DOHH2 (cell line): Measurements from ENCODE around the gene RHCG.

Experiments
- H3F3A ChIP-seq: fragments of 200-600 bp; sonication (generic), shearing (Covaris generic); 2 replicates; pipeline ENCODE4 v1.6.0; 2016; ENCODE audit warnings: antibody characterized with exemption, mild to moderate bottlenecking; ENCODE audit not compliant: control insufficient read depth, insufficient read depth
- H3K27ac ChIP-seq: fragments of 200-600 bp; sonication (generic); 2 replicates; pipeline ENCODE4 v1.5.1; 2014; ENCODE audit warnings: low read depth, mild to moderate bottlenecking, low read length, moderate library complexity
- H3K27me3 ChIP-seq: fragments of 200-600 bp; sonication (generic); 2 replicates; pipeline ENCODE4 v1.6.1; 2014; ENCODE audit warnings: mild to moderate bottlenecking, low read length, mixed read lengths; ENCODE audit not compliant: control insufficient read depth
- H3K36me3 ChIP-seq: fragments of 200-600 bp; sonication (generic); 2 replicates; pipeline ENCODE4 v1.6.1; 2014; ENCODE audit warnings: mild to moderate bottlenecking, low read length, moderate library complexity, mixed read lengths; ENCODE audit not compliant: control insufficient read depth
- H3K4me1 ChIP-seq: fragments of 200-600 bp; sonication (generic); 2 replicates; pipeline ENCODE4 v1.6.1; 2014; ENCODE audit warnings: mild to moderate bottlenecking, low read length, mixed read lengths; ENCODE audit not compliant: control insufficient read depth
- H3K4me2 ChIP-seq: fragments of 200-600 bp; sonication (generic); 2 replicates; pipeline ENCODE4 v1.6.0; 2014; ENCODE audit warnings: mild to moderate bottlenecking, low read length, moderate library complexity
- H3K4me3 ChIP-seq: fragments of 200-600 bp; sonication (generic); 2 replicates; pipeline ENCODE4 v1.5.1; 2014; ENCODE audit warnings: mild to moderate bottlenecking, low read length, mixed read lengths
- H3K79me2 ChIP-seq: fragments of 200-600 bp; sonication (generic); 2 replicates; pipeline ENCODE4 v1.6.1; 2014; ENCODE audit warnings: mild to moderate bottlenecking, low read length, mixed read lengths; ENCODE audit not compliant: control insufficient read depth
- H3K9me2 ChIP-seq: fragments of 200-600 bp; sonication (generic); replicated peaks from 2 replicates; pipeline ENCODE4 v1.6.1; 2014; ENCODE audit warnings: mild to moderate bottlenecking, low read length, mixed read lengths; ENCODE audit not compliant: control insufficient read depth
- H3K9me3 ChIP-seq: fragments of 200-600 bp; sonication (generic); 2 replicates; pipeline ENCODE4 v1.6.1; 2014; ENCODE audit warnings: antibody characterized with exemption, low read length, mixed read lengths; ENCODE audit not compliant: control insufficient read depth, insufficient read depth
- H4K20me1 ChIP-seq: fragments of 200-600 bp; sonication (generic); 2 replicates; pipeline ENCODE4 v1.6.0; 2014; ENCODE audit warnings: low read depth, mild to moderate bottlenecking, antibody characterized with exemption, low read length, moderate library complexity; ENCODE audit not compliant: control insufficient read depth, insufficient read depth
- EZH2phosphoT487 ChIP-seq: fragments of 200-600 bp; sonication (generic); IDR thresholded peaks from 2 replicates; pipeline ENCODE4 v1.6.1; 2017; ENCODE audit warnings: borderline replicate concordance, mild to moderate bottlenecking, antibody characterized with exemption, low read length, moderate library complexity, mixed read lengths
- TF ChIP-seq, protein P1 (sequence below): fragments of 200-600 bp; sonication (generic); IDR thresholded peaks from one replicate; pipeline ENCODE4 v1.5.1; 2014; ENCODE audit warnings: antibody characterized with exemption, mild to moderate bottlenecking, low read depth, low read length; ENCODE audit not compliant: poor library complexity, severe bottlenecking

The RHCG gene

DNA sequence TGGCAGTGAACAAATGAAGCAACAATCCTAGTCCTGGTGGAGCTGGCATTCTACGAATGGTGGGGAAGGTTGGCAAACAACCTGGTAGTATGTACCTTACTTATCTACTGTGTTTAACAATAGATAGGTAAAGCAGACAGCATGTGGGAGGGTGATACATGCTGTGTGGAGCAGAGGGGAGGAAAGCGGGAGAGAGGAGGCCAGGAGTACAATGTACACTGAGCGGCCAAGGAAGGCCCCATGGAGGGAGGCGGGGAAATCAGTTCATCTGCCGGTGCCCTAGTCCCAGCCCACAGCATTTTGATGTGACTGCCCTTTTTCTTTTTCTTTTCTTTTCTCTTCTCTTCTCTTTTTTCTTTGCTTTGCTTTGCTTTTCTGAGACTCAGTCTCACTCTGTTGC, 5.3 kb upstream of the RHCG start:
- Histone ChIP-seq H3K27ac (no peak overlapping the region), H3K36me3 (no peaks in the 10 kb centered on the region), H3K79me2 (no peaks in the 10 kb centered on the region), H3K9me2 (no peaks in the 10 kb centered on the region), H3K4me1 (no peaks in the 10 kb centered on the region), H3K27me3 (no peaks in the 10 kb centered on the region; the same call in none of the 2 replicates), H3K4me2 (no peak overlapping the region), H3K9me3 (no peaks in the 10 kb centered on the region), H3K4me3 (no peak overlapping the region), H4K20me1 (no peaks in the 10 kb centered on the region), H3F3A (no peaks in the 10 kb centered on the region)
- no peak for TF ChIP-seq EZH2phosphoT487
- TF ChIP-seq, protein P1, sequence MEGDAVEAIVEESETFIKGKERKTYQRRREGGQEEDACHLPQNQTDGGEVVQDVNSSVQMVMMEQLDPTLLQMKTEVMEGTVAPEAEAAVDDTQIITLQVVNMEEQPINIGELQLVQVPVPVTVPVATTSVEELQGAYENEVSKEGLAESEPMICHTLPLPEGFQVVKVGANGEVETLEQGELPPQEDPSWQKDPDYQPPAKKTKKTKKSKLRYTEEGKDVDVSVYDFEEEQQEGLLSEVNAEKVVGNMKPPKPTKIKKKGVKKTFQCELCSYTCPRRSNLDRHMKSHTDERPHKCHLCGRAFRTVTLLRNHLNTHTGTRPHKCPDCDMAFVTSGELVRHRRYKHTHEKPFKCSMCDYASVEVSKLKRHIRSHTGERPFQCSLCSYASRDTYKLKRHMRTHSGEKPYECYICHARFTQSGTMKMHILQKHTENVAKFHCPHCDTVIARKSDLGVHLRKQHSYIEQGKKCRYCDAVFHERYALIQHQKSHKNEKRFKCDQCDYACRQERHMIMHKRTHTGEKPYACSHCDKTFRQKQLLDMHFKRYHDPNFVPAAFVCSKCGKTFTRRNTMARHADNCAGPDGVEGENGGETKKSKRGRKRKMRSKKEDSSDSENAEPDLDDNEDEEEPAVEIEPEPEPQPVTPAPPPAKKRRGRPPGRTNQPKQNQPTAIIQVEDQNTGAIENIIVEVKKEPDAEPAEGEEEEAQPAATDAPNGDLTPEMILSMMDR = no peak

DNA sequence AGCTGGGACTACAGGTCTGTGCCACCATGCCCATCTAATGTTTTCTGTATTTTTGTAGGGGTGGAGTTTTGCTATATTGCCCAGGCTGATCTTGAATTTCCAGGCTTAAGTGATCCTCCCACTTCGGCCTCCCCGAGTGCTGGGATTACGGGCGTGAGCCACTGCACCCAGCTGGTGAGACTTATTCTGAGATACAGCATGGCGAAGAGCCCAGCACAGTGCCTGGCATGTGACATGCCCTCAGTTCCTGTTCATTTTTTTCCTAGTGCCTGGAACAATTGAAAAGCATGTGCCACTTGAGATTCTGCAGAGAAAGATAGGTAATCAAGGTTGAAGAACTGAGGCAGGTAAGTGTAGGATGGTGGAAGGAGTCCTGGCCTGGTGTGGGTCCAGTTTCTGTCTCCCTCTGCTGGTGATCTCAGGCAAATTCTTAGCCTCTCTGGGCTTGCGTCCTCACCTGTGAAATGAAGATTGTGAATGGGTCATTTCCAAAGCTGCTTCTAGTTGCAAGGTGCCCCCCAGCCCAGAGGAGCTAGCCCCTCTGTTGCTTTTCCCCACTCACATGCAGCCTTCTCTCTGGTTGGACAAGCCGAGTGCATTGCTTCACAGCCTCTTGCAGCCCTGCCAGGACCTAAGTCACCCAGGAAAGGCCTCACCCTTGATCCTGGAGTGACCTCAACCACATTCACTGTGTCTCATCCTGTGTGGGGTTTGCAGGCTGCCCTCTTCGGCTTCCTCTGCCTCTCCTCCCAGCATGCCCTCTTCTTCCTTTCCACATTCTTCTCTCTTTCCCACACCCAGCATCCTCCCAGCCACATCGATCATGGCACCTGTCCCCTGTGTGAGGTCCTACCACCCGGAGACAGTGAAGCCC, 4.3 kb upstream of the RHCG start:
- Histone ChIP-seq H3K27me3 (no peaks in the 10 kb centered on the region; the same call in none of the 2 replicates), H3K4me3 (no peak overlapping the region), H3K27ac (no peak overlapping the region), H3K9me2 (no peaks in the 10 kb centered on the region), H3F3A (no peaks in the 10 kb centered on the region), H3K9me3 (no peaks in the 10 kb centered on the region), H3K4me1 (no peaks in the 10 kb centered on the region), H3K36me3 (no peaks in the 10 kb centered on the region), H4K20me1 (no peaks in the 10 kb centered on the region), H3K79me2 (no peaks in the 10 kb centered on the region), H3K4me2 (no peak overlapping the region)
- TF ChIP-seq, protein P1 = peak; percentile 62
- no peak for TF ChIP-seq EZH2phosphoT487

DNA sequence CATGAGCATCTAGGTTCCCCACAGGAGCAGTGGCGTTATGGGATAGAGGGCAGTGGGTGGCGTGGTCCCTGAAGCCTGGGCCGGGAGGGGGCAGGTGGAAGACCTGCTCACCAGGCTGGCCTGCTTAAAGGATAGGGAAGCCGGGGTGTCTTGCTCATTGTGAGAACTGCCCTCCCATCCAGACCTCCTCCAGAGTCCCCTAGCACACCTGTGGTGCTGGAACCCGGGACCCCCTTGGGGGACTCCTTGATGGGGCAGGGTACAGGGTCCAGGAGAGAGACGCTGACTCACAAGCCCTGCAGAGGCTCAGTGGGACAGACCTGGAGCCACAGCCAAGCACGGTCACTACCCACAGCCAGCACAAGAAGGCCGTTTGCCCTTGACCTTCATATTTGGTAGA, 2.8 kb upstream of the RHCG start:
- no peaks in the 10 kb centered on the region for H3K79me2 ChIP-seq
- H3K4me1 ChIP-seq = no peaks in the 10 kb centered on the region
- no peak overlapping the region for H3K4me3 ChIP-seq
- no peaks in the 10 kb centered on the region for H3F3A ChIP-seq
- no peaks in the 10 kb centered on the region for H3K9me3 ChIP-seq
- no peak overlapping the region for H3K27ac ChIP-seq
- no peak overlapping the region for H3K4me2 ChIP-seq
- H3K36me3 ChIP-seq = no peaks in the 10 kb centered on the region
- H4K20me1 ChIP-seq = no peaks in the 10 kb centered on the region
- no peaks in the 10 kb centered on the region for H3K9me2 ChIP-seq
- no peak for TF ChIP-seq EZH2phosphoT487
- TF ChIP-seq, protein P1 = no peak
- H3K27me3 ChIP-seq = no peaks in the 10 kb centered on the region; the same call in none of the 2 replicates
